Tibial nerve (tissue), 4 donors: ENCODE measurements around the gene LONP2. TPM values are rescaled to one million over a fixed set of nuclear protein-coding genes. Genes with fewer than 3 reads are reported as not detected.
"Not testable (repeated sequence)": the region's sequence is repeated elsewhere in the genome, so short reads cannot be mapped to it uniquely, and the experiment has no call there.

Experiments used
- DNase-seq, 2 donors: peaks; one replicate each; pipeline ENCODE4 v3.0.0-alpha.2; 2019; ENCODE audit warnings: low spot score in 2 of 2
- H3K27ac ChIP-seq, 4 donors: fragments of 200-600 bp; sonication (generic) in 3 of 4; one replicate each; pipeline ENCODE4 v1.5.1; 2017 to 2019; ENCODE audit warnings: mild to moderate bottlenecking in 1 of 4
- H3K27me3 ChIP-seq, 2 donors: fragments of 200-600 bp; sonication (generic) in 1 of 2; one replicate each; pipeline versions ENCODE4 v1.5.1 to v1.6.0; 2017 to 2019
- H3K36me3 ChIP-seq, 3 donors: fragments of 200-600 bp; sonication (generic); one replicate each; pipeline ENCODE4 v1.5.1; 2018 to 2019
- H3K4me1 ChIP-seq, 4 donors: fragments of 200-600 bp; sonication (generic) in 3 of 4; one replicate each; pipeline ENCODE4 v1.5.1; 2017 to 2019
- H3K4me3 ChIP-seq, 4 donors: fragments of 200-600 bp; sonication (generic) in 3 of 4; one replicate each; pipeline ENCODE4 v1.5.1; 2017 to 2019; ENCODE audit warnings: mild to moderate bottlenecking in 1 of 4, moderate library complexity in 1 of 4
- H3K9me3 ChIP-seq, 4 donors: fragments of 200-600 bp; sonication (generic) in 3 of 4; one replicate each; pipeline ENCODE4 v1.5.1; 2017 to 2019
- EP300 ChIP-seq, 2 donors: sonication (generic); formaldehyde crosslinking; IDR thresholded peaks; one replicate each; pipeline ENCODE4 v1.6.1; 2017; ENCODE audit warnings: antibody characterized with exemption in 2 of 2, mild to moderate bottlenecking in 1 of 2
- POLR2A ChIP-seq, 2 donors: fragments of 450-650 bp; IDR thresholded peaks; one replicate each; pipeline ENCODE4 v1.6.1; 2017; ENCODE audit warnings: antibody characterized with exemption in 2 of 2, mild to moderate bottlenecking in 2 of 2, moderate library complexity in 2 of 2
- WGBS, 2 donors: methylation state at CpG; one replicate each; pipeline ENCODE4 v1.1.5; 2018; 5-methylcytosine and 5-hydroxymethylcytosine counted together
- total RNA-seq, 4 donors: library from RNA; depleted of rRNA; stranded (reverse); fragments of >200 nt; gene quantifications; one replicate each; pipeline ENCODE4 v1.1.0, GENCODE V29; 2016
- TF ChIP-seq, protein P1 (sequence below), 5 experiments: fragments of 200-600 bp in 3 of 5; fragments of 450-650 bp in 2 of 5; sonication (generic) in 3 of 5; IDR thresholded peaks; one replicate each; pipeline ENCODE4 v1.5.1; 2016 to 2019; ENCODE audit warnings: antibody characterized with exemption in 5 of 5, mild to moderate bottlenecking in 3 of 5, moderate library complexity in 2 of 5

The LONP2 gene
- total RNA-seq, 4 donors from 2014 or later, result 36.2 to 50.3 (median 48.3) TPM

DNA sequence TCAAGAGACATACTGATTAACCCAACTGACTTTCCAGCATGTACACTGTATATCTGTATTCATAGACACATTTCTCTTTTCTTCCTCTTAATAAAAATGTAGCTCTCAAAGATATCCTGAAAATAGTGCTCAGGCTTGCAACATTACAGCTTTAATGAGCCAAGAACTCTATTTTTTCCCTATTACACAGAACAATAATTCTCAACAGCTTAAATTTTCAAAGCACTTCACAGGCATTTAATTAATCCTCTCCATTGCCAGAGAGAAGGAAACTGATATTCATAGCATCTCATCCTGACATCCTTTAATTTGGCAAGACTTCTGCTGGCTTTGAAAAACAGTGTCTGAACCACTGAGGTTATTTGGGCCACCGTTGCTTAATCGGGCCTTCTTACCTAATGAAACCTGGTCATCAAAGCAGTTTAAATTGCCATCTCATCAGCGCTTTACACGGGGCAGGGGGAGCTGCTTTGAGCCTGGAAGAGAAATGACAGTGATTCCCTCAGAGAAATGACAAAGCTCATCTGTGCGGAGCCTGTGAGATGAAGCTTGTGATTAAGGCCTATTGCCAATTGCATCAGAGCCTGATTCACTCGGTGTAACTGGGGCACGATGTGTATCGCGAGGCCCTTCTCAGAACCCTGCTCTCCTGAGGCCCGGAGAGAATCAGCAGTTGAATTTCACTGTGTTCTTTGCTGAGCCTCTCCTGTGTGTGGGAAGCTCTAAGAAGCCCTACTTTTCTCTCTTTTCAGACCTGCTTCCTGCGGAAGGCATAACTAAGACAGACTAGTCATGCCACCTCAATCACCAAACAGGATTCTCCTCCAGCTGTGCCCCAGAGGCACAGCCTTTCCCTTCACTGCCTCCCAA lies 149.6 kb downstream of the LONP2 start:
- no peaks in the 10 kb centered on the region for H3K27me3 ChIP-seq
- H3K9me3 ChIP-seq, result no peaks in the 10 kb centered on the region
- TF ChIP-seq, protein P1, sequence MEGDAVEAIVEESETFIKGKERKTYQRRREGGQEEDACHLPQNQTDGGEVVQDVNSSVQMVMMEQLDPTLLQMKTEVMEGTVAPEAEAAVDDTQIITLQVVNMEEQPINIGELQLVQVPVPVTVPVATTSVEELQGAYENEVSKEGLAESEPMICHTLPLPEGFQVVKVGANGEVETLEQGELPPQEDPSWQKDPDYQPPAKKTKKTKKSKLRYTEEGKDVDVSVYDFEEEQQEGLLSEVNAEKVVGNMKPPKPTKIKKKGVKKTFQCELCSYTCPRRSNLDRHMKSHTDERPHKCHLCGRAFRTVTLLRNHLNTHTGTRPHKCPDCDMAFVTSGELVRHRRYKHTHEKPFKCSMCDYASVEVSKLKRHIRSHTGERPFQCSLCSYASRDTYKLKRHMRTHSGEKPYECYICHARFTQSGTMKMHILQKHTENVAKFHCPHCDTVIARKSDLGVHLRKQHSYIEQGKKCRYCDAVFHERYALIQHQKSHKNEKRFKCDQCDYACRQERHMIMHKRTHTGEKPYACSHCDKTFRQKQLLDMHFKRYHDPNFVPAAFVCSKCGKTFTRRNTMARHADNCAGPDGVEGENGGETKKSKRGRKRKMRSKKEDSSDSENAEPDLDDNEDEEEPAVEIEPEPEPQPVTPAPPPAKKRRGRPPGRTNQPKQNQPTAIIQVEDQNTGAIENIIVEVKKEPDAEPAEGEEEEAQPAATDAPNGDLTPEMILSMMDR (IDR thresholded peaks at IDR 0.05), result no peak
- TF ChIP-seq POLR2A (IDR thresholded peaks at IDR 0.05), result no peak
- TF ChIP-seq EP300 (IDR thresholded peaks at IDR 0.05), result peak in 1 of 2 donors; percentile 82
- 55 to 61% methylated on average over 11 of the region's 11 CpGs for WGBS, 2 donors
- peak overlapping the region; percentile 14 to 81 (median 56) for H3K27ac ChIP-seq
- no peaks in the 10 kb centered on the region for H3K36me3 ChIP-seq
- peaks cover 0 to 10% (median 0%) of the 10 kb centered on the region in 4 donors for H3K4me1 ChIP-seq
- no peak overlapping the region for H3K4me3 ChIP-seq
- DNase-seq, result peak; percentile 26 to 83

DNA sequence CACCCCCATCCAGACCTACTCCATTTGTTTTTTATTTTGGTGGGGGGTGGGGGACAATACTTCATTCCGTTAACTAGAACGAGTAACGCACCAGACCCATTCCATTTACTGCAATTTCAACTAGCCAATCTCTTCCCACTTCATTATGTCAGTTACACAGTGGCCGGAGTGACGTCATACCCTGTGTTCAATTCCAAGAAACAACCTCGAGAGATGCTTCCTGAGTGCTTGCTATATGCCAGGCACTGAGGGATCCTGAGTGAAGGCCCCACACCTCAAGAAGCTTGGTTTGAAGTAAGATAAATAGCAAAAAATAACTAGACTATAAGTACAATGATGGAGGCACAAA lies 150.2 kb downstream of the LONP2 start:
- H3K9me3 ChIP-seq, result no peaks in the 10 kb centered on the region
- no peak for TF ChIP-seq POLR2A (IDR thresholded peaks at IDR 0.05)
- TF ChIP-seq, protein P1 (IDR thresholded peaks at IDR 0.05), result no peak
- no peaks in the 10 kb centered on the region for H3K27me3 ChIP-seq
- H3K4me1 ChIP-seq, result peaks cover 0 to 10% (median 0%) of the 10 kb centered on the region in 4 donors
- peak in 1 of 2 donors; percentile 42 for DNase-seq
- 81 to 89% methylated on average over 6 of the region's 6 CpGs for WGBS, 2 donors
- peak overlapping the region; percentile 14 to 81 (median 56) for H3K27ac ChIP-seq
- H3K4me3 ChIP-seq, result no peak overlapping the region
- no peaks in the 10 kb centered on the region for H3K36me3 ChIP-seq

DNA sequence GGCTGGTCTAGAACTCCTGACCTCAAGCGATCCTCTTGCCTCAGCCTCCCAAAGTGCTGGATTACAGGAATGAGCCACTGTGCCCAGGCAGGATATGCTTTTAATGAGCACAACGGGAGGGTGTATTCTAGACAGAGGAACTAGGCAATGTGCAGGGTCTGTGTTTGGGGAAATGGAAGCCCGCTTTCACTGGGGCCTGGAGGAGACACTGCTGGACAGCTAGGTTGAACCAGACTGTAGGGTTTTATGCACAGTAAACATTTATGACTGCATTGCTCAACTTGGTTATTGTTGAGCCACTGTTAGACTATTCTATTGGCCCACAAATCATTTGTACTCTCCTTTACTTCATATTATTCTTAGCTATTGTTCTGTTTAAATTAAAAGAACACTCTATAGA lies 151.3 kb downstream of the LONP2 start:
- peak overlapping the region in 1 of 4 donors; percentile 81 for H3K27ac ChIP-seq
- no peak for DNase-seq
- H3K27me3 ChIP-seq, result no peaks in the 10 kb centered on the region
- H3K4me3 ChIP-seq, result no peak overlapping the region
- peaks cover 0 to 10% (median 0%) of the 10 kb centered on the region in 4 donors for H3K4me1 ChIP-seq
- WGBS, 2 donors, result 77 to 79% methylated on average over 3 of the region's 3 CpGs
- H3K36me3 ChIP-seq, result no peaks in the 10 kb centered on the region
- no peaks in the 10 kb centered on the region for H3K9me3 ChIP-seq
- TF ChIP-seq POLR2A (IDR thresholded peaks at IDR 0.05), result no peak
- no peak for TF ChIP-seq EP300 (IDR thresholded peaks at IDR 0.05)
- TF ChIP-seq, protein P1 (IDR thresholded peaks at IDR 0.05), result no peak

DNA sequence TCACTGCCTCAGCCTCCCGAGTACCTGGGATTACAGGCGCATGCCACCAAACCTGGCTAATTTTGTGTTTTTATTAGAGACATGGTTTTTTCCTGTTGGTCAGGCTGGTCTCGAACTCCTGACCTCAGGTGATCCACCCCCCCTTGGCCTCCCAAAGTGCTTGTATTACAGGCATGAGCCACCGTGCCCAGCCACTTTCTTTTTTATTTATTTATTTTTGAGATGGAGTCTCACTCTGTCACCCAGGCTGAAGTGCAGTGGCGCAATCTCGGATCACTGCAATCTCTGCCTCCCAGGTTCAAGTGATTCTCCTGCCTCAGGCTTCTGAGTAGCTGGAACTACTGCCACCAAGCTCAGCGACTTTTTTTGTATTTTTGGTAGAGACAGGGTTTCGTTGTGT lies 158.4 kb downstream of the LONP2 start:
- DNase-seq, H3K4me3 ChIP-seq, H3K27me3 ChIP-seq, H3K36me3 ChIP-seq, H3K9me3 ChIP-seq, H3K27ac ChIP-seq, H3K4me1 ChIP-seq: not testable (repeated sequence)
- WGBS, 2 donors, result 92 to 93% methylated on average over 8 of the region's 8 CpGs

DNA sequence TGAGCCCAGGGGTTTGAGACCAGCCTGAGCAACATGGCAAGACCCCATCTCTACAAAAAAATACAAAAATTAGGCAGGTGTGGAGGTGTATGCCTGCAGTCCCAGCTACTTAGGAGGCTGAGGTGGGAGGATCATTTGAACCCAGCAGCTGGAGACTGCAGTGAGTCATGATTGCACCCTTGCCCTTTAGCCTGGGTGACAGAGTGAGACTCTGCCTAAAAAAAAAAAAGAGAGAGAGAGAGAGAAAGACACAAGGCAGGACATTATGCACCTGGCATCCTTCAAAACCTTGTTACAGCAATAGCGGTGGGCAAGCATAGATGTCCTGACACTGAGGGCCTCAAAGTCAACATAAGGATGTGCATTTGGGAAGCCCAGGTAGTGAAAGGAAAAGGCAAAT lies 161.1 kb downstream of the LONP2 start:
- Histone ChIP-seq H3K36me3 (no peaks in the 10 kb centered on the region), H3K27me3 (no peaks in the 10 kb centered on the region), H3K4me3 (no peak overlapping the region), H3K4me1 (no peaks in the 10 kb centered on the region), H3K27ac (peak overlapping the region in 1 of 4 donors; percentile 48), H3K9me3 (no peaks in the 10 kb centered on the region)
- WGBS, 2 donors, result 87 to 90% methylated on average over 1 of the region's 1 CpG
- no peak for TF ChIP-seq EP300 (IDR thresholded peaks at IDR 0.05)
- TF ChIP-seq, protein P1 (IDR thresholded peaks at IDR 0.05), result no peak
- TF ChIP-seq POLR2A (IDR thresholded peaks at IDR 0.05), result no peak
- DNase-seq, result no peak
